ENCODE data around the gene TMEM222.

DNA sequence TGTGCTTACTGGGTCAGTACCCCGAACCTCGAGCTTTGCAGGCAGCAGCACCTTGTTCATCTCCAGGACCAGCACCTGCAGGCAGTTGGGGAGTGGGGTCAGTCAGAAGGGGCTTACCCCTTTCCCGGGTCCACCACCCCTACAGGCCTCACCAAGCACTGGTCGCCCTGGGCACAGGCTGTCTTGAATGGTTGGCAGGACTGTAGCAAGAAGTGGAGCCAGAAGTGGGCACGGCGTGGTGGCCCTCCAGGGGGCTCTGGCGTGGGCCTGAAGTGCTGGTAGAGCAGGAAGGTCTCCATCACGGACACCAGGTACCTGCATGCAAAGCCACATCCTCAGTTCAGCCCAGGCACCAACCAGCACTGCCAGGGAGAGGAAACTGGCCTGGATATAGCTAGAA lies 39.6 kb downstream of the TMEM222 start:
- TF ChIP-seq EZH2phosphoT487 (IDR thresholded peaks at IDR 0.05): no peak
- TF ChIP-seq, protein P1, sequence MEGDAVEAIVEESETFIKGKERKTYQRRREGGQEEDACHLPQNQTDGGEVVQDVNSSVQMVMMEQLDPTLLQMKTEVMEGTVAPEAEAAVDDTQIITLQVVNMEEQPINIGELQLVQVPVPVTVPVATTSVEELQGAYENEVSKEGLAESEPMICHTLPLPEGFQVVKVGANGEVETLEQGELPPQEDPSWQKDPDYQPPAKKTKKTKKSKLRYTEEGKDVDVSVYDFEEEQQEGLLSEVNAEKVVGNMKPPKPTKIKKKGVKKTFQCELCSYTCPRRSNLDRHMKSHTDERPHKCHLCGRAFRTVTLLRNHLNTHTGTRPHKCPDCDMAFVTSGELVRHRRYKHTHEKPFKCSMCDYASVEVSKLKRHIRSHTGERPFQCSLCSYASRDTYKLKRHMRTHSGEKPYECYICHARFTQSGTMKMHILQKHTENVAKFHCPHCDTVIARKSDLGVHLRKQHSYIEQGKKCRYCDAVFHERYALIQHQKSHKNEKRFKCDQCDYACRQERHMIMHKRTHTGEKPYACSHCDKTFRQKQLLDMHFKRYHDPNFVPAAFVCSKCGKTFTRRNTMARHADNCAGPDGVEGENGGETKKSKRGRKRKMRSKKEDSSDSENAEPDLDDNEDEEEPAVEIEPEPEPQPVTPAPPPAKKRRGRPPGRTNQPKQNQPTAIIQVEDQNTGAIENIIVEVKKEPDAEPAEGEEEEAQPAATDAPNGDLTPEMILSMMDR (IDR thresholded peaks at IDR 0.05): no peak
